ENCODE results near the gene LARP4B. TPM values are rescaled to one million over a fixed set of nuclear protein-coding genes. Genes with fewer than 3 reads are reported as not detected.
A peak's percentile ranks its signal among the peaks of the same experiment; 100 is the strongest.

The LARP4B gene
- total and polyA plus RNA-seq, 2 of the 13 experiments (the other 11 are each of a cell fraction or from before 2014, with no cell fraction given): 19.5 to 30.2 TPM

GRCh38 chr10:930625-931325, 730 bp downstream of the LARP4B start (continued):
- peak; percentile 56; the same call in 1 of the 2 replicates for TF ChIP-seq UBTF (CRISPR knock-in tag; IDR thresholded peaks at IDR 0.05)
- no peak for TF ChIP-seq CAMTA2 (CRISPR knock-in tag; IDR thresholded peaks at IDR 0.05; ENCODE audit: borderline replicate concordance)
- TF ChIP-seq CBX1 (IDR thresholded peaks at IDR 0.05; ENCODE audit: low read depth): no peak
- 0 out of 2 replicates have a peak, but pooled peaks have one; percentile 23 for TF ChIP-seq PHF20 (CRISPR knock-in tag; IDR thresholded peaks at IDR 0.05)
- TF ChIP-seq ARID4A (CRISPR knock-in tag; IDR thresholded peaks at IDR 0.05; ENCODE audit: borderline replicate concordance): peak; percentile 44; the same call in 1 of the 2 replicates
- no peak for TF ChIP-seq HNRNPL (IDR thresholded peaks at IDR 0.05; ENCODE audit: low read depth, low read length)
- TF ChIP-seq SKIL (CRISPR knock-in tag; IDR thresholded peaks at IDR 0.05; ENCODE audit: borderline replicate concordance): no peak
- no peak for TF ChIP-seq MBD4 (IDR thresholded peaks at IDR 0.05; ENCODE audit: borderline replicate concordance, low read length)
- no peak for TF ChIP-seq HHEX (CRISPR knock-in tag; IDR thresholded peaks at IDR 0.05)
- no peak for TF ChIP-seq NAIF1 (CRISPR knock-in tag; IDR thresholded peaks at IDR 0.05; ENCODE audit: borderline replicate concordance)
- no peak for TF ChIP-seq KLF6 (CRISPR knock-in tag; IDR thresholded peaks at IDR 0.05)
- no peak for TF ChIP-seq FOXK1 (CRISPR knock-in tag; IDR thresholded peaks at IDR 0.05; ENCODE audit: borderline replicate concordance, low read depth)
- peak; percentile 79; the same call in 1 of the 2 replicates for TF ChIP-seq ZNF652 (CRISPR knock-in tag; IDR thresholded peaks at IDR 0.05; ENCODE audit: borderline replicate concordance, low read depth)
- TF ChIP-seq ZSCAN25 (CRISPR knock-in tag; IDR thresholded peaks at IDR 0.05): no peak
- TF ChIP-seq NKX3-1 (CRISPR knock-in tag; IDR thresholded peaks at IDR 0.05): no peak
